Measurements from ENCODE around the gene RETREG3.

DNA sequence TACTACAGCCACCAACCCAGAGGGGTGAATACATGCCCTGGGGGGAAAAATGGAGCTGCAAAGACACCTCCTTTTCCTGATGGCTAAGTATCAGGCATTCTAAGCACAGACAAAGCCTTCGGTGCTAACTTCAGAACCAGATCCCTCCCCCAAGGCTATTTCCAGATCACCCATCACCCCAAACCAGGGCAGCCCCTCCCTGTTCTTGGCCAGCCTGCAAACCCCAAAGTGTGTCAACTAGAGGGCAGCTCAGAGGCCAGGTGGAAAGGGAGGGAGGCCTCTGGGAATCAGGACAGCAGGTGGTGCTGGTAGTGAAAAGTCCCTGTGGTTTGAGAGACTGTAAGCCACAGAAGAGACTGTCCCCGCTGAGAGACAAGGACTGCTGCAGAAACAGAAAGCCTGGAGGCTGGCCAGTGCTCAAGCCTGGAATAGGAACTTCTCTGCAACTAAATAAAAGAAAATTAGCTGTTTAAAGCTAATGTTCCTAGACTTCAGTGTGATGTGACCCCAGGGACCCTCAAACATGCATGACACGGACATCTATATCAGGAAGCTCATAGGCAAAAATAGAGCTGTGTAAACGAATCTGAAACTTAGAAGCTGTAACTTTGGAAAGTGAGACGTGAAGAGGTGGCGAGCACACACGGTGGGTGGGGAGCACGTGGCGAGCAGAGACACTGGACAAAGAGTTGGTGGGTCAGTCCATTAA, 9.4 kb upstream of the RETREG3 start:
- TF ChIP-seq EZH2 (IDR thresholded peaks at IDR 0.05; ENCODE audit: borderline replicate concordance, low read depth, low read length, severe bottlenecking) (no peak), CTCF (IDR thresholded peaks at IDR 0.05; ENCODE audit: borderline replicate concordance, extremely low read depth, low read length, poor library complexity, severe bottlenecking) (peak; percentile 12)
